ENCODE measurements around the gene COL5A1. TPM values are rescaled to one million over a fixed set of nuclear protein-coding genes. Genes with fewer than 3 reads are reported as not detected.

COL5A1 gene
- total RNA-seq, 4 donors from 2014 or later = 4.8 to 16.5 (median 9.4) TPM

DNA sequence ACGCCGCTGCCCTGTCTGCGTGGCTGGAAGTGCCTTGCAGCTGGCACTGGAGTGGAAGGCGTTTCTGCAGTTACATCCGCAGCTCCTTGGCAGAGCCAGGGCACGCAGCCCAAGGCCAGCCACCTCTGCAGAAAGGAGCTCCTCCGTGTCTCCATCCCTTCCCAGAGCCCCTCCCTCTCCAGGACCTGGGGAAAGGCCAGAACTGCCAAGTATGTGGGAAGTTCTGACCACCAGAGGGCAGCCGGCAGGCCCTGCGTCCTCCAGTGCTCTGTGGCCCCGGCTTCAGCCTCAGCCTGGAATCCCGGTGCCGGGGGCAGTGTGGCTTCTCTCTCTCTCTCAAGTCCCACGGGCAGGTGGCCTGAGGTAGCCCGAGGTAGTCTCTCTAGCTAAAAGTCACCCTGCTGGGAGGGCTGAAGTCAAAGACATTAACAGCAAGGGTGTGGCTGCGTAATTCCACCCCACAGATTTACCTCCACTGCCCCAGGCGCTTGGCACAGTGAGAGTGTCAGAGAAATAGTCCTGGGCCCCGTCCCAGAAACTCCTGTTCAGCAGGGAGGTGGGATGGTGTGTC, 137.3 kb downstream of the COL5A1 start:
- Histone ChIP-seq H3K4me1 (peaks cover 3 to 17% of the 10 kb centered on the region in 2 donors), H3K36me3 (no peaks in the 10 kb centered on the region), H3K4me3 (replicated peaks in 1 of 3) (no peak overlapping the region), H3K27ac (no peak overlapping the region), H3K9me3 (no peaks in the 10 kb centered on the region), H3K27me3 (no peaks in the 10 kb centered on the region)
- peak; percentile 42 to 48 for DNase-seq
- WGBS, 2 donors = 37 to 50% methylated on average over 15 to 17 of the region's 17 CpGs
- TF ChIP-seq, protein P1, sequence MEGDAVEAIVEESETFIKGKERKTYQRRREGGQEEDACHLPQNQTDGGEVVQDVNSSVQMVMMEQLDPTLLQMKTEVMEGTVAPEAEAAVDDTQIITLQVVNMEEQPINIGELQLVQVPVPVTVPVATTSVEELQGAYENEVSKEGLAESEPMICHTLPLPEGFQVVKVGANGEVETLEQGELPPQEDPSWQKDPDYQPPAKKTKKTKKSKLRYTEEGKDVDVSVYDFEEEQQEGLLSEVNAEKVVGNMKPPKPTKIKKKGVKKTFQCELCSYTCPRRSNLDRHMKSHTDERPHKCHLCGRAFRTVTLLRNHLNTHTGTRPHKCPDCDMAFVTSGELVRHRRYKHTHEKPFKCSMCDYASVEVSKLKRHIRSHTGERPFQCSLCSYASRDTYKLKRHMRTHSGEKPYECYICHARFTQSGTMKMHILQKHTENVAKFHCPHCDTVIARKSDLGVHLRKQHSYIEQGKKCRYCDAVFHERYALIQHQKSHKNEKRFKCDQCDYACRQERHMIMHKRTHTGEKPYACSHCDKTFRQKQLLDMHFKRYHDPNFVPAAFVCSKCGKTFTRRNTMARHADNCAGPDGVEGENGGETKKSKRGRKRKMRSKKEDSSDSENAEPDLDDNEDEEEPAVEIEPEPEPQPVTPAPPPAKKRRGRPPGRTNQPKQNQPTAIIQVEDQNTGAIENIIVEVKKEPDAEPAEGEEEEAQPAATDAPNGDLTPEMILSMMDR (IDR thresholded peaks at IDR 0.05) = peak in 4 of 6 experiments; percentile 30 to 47 (median 39)
- no peak for TF ChIP-seq POLR2A (IDR thresholded peaks at IDR 0.05)
- intact Hi-C loops (cut with DNase I) = no loop called here

GRCh38 chr9:134779640-134780039, 138.0 kb downstream of the COL5A1 start:
- H3K9me3 ChIP-seq = no peaks in the 10 kb centered on the region
- no peaks in the 10 kb centered on the region for H3K36me3 ChIP-seq
- peaks cover 8 to 24% of the 10 kb centered on the region in 2 donors for H3K4me1 ChIP-seq
- no peaks in the 10 kb centered on the region for H3K27me3 ChIP-seq
- H3K4me3 ChIP-seq (replicated peaks in 1 of 3) = no peak overlapping the region
- intact Hi-C loops (cut with DNase I) = no loop called here
- no peak overlapping the region for H3K27ac ChIP-seq
- no peak for DNase-seq
- TF ChIP-seq POLR2A (IDR thresholded peaks at IDR 0.05) = no peak
- TF ChIP-seq, protein P1 (IDR thresholded peaks at IDR 0.05) = no peak
- 89 to 91% methylated on average over 5 to 8 of the region's 8 CpGs for WGBS, 2 donors

DNA sequence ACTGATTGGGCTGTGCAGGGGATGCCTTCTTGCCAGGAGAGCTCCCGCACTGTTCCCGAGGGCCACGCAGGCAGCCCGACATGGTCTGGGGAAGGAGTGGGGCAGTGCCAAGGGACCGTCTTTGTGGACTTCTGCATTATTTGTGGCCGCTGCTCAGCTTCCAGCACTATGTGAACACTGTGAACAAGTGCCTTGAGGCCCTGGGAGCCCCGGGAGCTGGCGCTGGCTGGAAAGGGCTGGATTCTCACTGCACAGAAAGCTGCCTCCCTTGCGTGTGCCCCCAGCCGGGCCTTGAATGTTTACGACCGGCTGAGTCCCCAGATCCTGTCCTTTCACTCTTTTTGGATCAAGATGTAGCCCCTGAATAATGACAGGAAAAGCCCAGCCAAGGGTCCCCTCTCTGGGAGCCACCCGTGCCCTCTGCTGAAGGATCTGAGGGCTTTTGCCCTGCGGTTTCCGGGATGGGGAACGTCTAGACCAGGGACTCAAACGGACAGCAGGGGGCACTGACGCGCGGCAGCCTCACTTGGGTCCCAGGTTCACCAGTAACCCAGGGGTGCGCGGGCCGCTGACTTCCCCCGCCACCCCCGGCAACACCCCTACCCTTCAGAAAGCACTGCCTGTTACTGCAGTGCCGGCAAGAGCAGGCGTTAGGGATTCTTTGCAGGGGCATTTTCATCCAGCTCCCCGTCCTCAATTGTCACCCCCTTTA, 140.1 kb downstream of the COL5A1 start:
- intact Hi-C loops (cut with DNase I) = no loop called here
- H3K9me3 ChIP-seq = no peaks in the 10 kb centered on the region
- no peak overlapping the region for H3K4me3 ChIP-seq (replicated peaks in 1 of 3)
- H3K36me3 ChIP-seq = no peaks in the 10 kb centered on the region
- WGBS, 2 donors = 69 to 75% methylated on average over 18 to 25 of the region's 28 CpGs
- TF ChIP-seq POLR2A (IDR thresholded peaks at IDR 0.05) = no peak
- TF ChIP-seq, protein P1 (IDR thresholded peaks at IDR 0.05) = peak in 1 of 6 experiments; percentile 6
- H3K4me1 ChIP-seq = peaks cover 17 to 27% of the 10 kb centered on the region in 2 donors
- no peaks in the 10 kb centered on the region for H3K27me3 ChIP-seq
- H3K27ac ChIP-seq = no peak overlapping the region
- no peak for DNase-seq

DNA sequence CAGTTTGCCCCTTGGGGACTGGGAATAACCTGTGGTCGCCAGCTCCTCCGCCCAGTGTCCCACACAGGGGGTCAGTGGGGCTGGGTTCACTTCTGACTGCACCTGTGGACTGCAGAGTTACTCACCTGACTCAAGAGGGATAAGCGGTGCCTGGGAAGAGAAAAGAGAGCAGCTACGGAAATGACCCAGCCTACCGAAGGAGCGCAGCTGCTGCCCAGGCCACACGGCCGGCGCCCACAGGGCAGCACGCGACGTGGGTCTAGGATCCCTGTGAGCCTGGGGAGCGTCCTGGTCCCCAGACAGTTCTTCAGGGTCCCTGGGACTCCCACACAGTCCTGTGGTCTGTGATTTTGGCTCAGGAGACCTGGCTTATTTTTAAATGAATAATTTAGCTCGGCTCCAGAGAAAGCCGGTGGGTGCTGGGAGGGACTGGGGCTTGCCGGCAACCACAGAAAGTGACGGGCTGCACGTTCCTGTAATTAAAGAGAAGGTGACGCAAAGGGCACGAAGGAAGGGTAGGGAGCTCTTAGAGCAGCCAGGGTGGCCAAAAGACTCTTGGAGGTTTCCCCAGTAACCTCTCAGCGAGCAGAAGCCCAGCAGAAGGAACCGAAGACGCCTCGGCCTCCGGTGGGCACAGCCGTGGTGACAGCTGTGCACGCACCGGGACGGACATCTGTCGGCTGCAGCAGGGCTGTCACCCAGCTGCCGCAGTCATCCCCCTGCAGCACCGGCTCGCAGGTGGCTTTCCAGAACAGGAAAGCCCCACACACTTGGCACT, 141.5 kb downstream of the COL5A1 start:
- 88% methylated on average over 24 to 27 of the region's 33 CpGs for WGBS, 2 donors
- Histone ChIP-seq H3K27me3 (no peaks in the 10 kb centered on the region), H3K4me3 (replicated peaks in 1 of 3) (no peak overlapping the region), H3K9me3 (no peaks in the 10 kb centered on the region), H3K36me3 (no peaks in the 10 kb centered on the region), H3K4me1 (peaks cover 17 to 27% of the 10 kb centered on the region in 2 donors), H3K27ac (no peak overlapping the region)
- intact Hi-C loops (cut with DNase I) = no loop called here
- DNase-seq = no peak
- TF ChIP-seq, protein P1 (IDR thresholded peaks at IDR 0.05) = no peak
- TF ChIP-seq POLR2A (IDR thresholded peaks at IDR 0.05) = no peak

DNA sequence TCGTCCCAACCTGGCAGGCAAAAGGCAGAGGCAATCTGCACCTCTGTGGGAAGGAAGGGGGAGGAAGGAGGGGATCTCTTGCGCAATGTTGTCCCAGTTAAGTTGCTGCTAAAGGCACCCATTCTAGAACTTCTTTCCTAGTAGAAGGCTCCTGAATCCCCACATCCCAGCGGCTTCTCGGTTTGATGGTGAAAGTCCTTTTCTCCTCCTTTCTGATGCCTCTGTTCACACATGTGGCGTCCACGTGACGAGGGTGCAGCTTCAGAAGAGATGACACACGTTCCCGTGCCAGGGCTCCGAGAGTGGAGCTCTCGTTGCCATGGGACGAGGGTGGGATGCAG, 142.1 kb downstream of the COL5A1 start:
- peaks cover 17 to 27% of the 10 kb centered on the region in 2 donors for H3K4me1 ChIP-seq
- no peaks in the 10 kb centered on the region for H3K9me3 ChIP-seq
- no peak for DNase-seq
- TF ChIP-seq, protein P1 (IDR thresholded peaks at IDR 0.05) = no peak
- no peak for TF ChIP-seq POLR2A (IDR thresholded peaks at IDR 0.05)
- H3K27ac ChIP-seq = no peak overlapping the region
- intact Hi-C loops (cut with DNase I) = no loop called here
- H3K4me3 ChIP-seq (replicated peaks in 1 of 3) = no peak overlapping the region
- H3K27me3 ChIP-seq = no peaks in the 10 kb centered on the region
- 88% methylated on average over 12 of the region's 12 CpGs for WGBS, 2 donors
- no peaks in the 10 kb centered on the region for H3K36me3 ChIP-seq
